HG03066 (cell line): ENCODE measurements around the gene WDR86.

Experiments
- ATAC-seq: cut with Tn5 transposase; IDR thresholded peaks from one replicate; pipeline ENCODE4 v1.9.1; 2021; ENCODE audit warnings: low read depth; ENCODE audit not compliant: unreplicated experiment

The WDR86 gene

GRCh38 chr7:151363182-151363581 lies 46.7 kb downstream of the WDR86 start:
- ATAC-seq: no peak

DNA sequence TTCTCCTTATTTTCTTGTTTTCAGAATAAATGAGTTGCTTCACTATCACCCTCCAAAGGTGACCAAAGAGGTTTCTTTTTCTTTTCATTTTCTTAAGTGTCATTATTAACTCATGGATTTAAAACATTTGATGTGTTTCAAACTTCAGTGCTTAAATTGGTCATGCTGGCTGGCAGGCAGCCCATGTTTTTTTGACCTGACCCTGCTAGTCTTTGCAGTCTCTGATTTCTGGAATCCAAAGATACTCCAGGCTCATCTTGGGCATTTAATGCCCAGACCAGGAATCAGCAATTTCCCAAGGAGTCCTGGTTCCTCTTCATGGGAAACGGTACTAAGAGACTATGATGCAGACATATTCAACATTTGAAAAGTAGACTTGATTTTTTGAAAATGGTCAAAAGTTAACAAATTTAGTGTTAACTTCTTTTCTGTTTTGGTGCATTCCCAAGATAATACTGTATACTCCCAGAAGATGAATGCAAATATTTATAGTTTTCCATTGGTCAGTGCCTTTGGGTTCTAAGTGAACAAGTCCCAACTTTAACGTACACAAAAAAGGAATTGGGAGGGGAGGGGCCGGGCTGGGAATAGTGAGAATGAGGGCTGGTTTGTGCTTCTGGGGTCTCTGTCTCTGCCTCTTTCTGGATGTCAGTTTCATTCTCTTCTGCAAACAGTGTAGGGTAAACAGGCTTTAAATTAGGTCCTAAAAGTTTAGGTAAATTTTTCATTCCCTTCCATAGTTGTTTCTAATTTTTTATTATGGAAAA lies 48.5 kb downstream of the WDR86 start:
- no peak for ATAC-seq

DNA sequence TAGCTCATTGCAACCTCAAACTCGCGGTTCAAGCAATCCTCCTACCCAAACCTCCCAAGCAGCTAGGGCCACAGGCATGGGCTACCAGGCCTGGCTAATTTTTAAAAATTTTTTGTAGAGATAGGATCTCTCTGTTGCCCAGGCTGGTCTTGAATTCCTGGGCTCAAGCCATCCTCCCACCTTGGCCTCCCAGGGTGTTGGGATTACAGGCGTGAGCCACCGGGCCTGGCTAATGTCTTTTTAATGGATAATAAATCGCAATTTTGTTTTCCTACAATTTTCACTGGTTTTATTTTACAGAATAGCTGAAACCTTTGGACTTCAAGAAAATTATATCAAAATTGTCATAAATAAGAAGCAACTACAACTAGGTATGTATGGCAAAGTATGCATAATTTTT lies 57.3 kb downstream of the WDR86 start:
- ATAC-seq: no peak

- ATAC-seq: peak; percentile 40
These were observed 57.9 kb downstream of the WDR86 start for GRCh38 chr7:151351967-151352366.

DNA sequence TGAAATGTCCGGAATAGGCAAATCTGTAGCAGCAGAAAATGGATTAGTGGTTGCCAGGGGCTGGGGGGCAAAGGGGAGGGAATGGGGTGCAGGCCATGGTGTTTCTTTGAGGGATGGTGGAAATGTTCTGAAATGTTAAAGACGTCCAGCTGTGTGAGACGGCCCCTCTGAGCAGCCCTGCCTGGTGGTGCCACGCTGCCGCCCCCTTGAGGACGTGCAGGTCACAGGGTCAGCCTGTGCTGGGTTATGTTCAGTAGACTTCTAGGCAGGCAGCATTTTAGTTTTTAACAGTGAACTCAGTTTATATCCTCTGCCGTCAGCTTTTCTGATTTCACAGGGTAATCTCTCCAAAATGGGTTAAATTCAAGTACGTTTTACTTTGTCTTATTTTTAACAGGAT lies 58.8 kb downstream of the WDR86 start:
- ATAC-seq: no peak

GRCh38 chr7:151349507-151349853 lies 60.4 kb downstream of the WDR86 start:
- ATAC-seq: peak; percentile 36

GRCh38 chr7:151348970-151349369 lies 60.9 kb downstream of the WDR86 start:
- no peak for ATAC-seq

- no peak for ATAC-seq
These were observed 62.6 kb downstream of the WDR86 start for GRCh38 chr7:151347200-151347599.

GRCh38 chr7:151346470-151346769 lies 63.4 kb downstream of the WDR86 start:
- no peak for ATAC-seq

GRCh38 chr7:151345576-151346469 lies 64.0 kb downstream of the WDR86 start:
- ATAC-seq: no peak

- ATAC-seq: no peak
These were observed 66.3 kb downstream of the WDR86 start for GRCh38 chr7:151343516-151343915.

DNA sequence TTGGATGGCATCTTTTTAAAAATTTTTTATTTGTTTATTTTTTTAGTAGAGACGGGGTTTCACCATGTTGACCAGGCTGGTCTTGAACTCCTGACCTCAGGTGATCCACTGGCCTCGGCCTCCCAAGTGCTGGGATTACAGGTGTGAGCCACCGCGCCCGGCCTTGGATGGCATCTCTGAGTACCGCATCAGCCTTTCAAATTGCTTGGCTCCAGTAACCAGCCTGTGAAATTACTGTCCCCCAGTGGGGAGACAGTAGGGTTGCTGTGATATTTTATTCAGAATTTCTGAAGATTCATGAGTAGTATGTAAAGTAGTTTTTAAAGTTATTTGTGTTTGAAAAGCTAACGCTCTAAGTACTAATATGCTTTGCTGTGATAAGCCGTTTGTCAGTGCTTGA lies 67.0 kb downstream of the WDR86 start:
- no peak for ATAC-seq

GRCh38 chr7:151342102-151342646 lies 67.7 kb downstream of the WDR86 start:
- ATAC-seq: peak; percentile 62

DNA sequence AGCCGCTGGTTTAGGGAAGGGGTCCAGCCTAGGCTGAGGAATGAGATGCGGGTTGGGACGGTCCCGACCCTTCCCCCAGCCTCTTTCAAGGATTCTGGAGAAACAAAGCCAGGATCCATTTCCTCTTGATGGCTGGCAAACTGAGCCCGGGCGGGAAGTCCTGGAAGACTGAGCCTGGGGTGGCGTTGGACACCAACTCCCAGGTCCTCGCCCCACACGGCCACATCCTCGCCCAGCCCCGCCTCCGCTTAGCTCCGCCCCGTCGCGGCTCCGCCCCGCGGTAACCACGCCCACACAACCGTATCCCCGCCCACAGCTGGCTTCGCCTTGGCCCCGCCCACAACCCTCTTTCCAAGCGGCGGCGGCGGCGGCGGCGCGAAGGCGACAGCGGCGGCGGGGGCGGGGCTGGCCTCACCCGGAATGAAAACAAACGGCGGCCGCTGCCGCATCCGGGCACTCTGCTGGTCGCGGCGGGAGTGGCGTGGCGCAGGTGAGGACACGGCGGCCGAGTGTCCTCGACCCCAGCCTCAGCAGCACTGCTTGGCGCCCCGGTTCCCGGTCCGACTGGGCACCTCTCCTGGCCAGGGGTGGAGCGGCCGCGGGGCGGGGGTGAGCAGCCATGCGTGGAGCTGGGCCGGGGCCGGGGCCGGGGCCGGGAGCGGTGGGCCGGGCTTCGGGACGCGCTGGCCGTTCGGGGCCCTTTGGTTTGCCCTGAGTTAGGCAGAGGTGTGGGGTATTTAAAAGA lies 68.3 kb downstream of the WDR86 start, which contains the start of gene NUB1:
NUB1 (plus strand) TSS at position 456 of the 745 bp plus-strand sequence. CDS start 3,538 bp downstream, outside the sequence.
- ATAC-seq: peak; percentile 41

- no peak for ATAC-seq
These were observed 69.0 kb downstream of the WDR86 start for GRCh38 chr7:151340794-151341356.

DNA sequence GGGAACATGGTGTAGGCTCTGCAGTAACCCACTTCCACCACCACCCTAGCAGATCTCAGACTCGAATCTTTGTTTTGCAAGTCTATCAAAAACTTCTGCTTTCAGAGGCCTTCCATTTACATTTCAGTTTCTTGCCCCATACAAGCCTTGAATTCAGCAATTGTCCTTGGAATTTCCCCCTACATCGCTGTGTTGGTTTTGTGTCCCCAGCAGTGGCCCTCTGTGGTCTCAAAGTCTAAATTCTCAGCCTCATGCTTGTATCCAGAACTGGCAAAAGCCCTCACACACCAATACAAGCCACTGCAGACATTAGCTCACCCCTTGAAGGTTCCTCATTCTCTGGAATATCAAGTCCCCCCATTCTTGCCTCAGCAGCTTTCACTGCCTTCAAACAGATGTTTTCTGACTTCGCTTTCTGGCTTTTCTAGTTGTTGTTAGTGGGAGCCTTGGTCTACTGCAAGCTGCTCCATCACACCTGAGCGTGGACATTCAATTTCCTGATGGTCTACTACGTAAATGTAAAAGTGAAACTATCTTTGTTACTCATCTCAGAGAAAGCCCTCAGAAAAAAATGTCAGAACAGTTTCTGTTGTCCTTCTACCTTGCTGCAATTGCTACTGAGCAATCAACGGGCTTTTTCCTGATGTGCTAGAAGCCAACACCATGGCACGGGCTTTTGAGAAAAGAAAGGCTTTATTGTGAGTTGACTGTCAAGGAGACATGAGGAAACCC lies 70.0 kb downstream of the WDR86 start:
- peak; percentile 42 for ATAC-seq

DNA sequence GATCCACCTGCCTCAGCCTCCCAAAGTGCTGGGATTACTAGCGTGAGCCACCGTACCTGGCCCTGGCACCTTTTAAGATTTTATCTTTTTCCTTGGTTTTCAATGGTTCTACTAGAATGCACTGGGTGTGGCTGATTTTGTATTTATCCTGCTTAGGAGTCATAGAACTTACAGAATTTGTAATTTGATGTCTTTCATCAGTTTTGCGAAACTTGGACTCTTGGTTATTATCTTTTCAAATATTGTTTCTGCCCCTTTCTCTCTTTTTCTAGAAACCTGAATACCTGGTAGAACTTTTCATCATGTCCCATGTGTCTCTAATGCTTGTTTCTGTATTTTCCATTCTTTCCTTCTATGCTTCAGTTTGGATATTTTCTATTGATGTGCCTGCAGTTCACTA lies 71.0 kb downstream of the WDR86 start:
- no peak for ATAC-seq

DNA sequence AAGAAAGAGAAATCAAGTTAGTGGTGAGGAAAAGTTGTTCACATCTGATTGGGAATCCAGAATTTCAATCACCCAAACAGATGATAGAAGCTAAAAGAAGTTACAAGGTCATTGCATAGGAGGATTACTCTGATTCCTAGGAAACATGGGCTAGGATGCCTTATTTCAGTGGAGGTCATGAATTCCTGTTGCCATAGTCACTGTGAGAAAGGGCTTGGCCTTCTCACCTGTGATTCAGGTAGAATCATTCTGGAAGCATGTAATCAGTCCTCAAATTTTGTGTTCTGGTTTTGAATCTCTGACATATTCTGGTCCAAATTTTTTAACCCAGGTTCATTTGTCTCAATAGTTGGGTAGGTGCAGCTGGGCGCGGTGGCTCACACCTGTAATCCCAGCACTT lies 72.5 kb downstream of the WDR86 start:
- ATAC-seq: no peak

- no peak for ATAC-seq
These were observed 73.7 kb downstream of the WDR86 start for GRCh38 chr7:151336027-151336708.
